ENCODE results near the gene TNPO2. TPM values are rescaled to one million over a fixed set of nuclear protein-coding genes. Genes with fewer than 3 reads are reported as not detected.

The TNPO2 gene
- total RNA-seq, 2 donors from 2014 or later: 15.0 to 35.6 TPM

Small RNA genes lying within 50 kb of the gene (small RNA-seq; reads per million reads assigned to genes)
- 34.0 reads per million, percentile 94 among the genes with 10 or more reads in this experiment for gene SNORD41

Other genes starting within 250 kb of the TNPO2 start
- 1 to 10 TPM; 2.3 to 3.1 TPM for gene ZNF709, start 239.1 kb downstream of the TNPO2 start, total RNA-seq
- 10 to 100 TPM in 1 of 2 donors, 1 to 10 TPM in 1; 5.2 to 14.2 TPM for gene ZNF564, start 172.4 kb downstream of the TNPO2 start, total RNA-seq
- gene ZNF490, start 113.1 kb downstream of the TNPO2 start, total RNA-seq: 1 to 10 TPM; 2.0 to 2.6 TPM
- gene ZNF791, start 113.0 kb downstream of the TNPO2 start, total RNA-seq: 10 to 100 TPM in 1 of 2 donors, 1 to 10 TPM in 1; 9.9 to 16.9 TPM
- 10 to 100 TPM; 30.0 to 48.0 TPM for gene MAN2B1, start 57.2 kb downstream of the TNPO2 start, total RNA-seq
- gene WDR83, start 57.1 kb downstream of the TNPO2 start, total RNA-seq: 10 to 100 TPM; 12.5 to 37.2 TPM
- 100 to 1,000 TPM in 1 of 2 donors, 10 to 100 TPM in 1; 55.8 to 136 TPM for gene DHPS, start 42.1 kb downstream of the TNPO2 start, total RNA-seq
- gene GNG14, start 35.9 kb downstream of the TNPO2 start, total RNA-seq: not detected
- 1 to 10 TPM; 3.9 to 4.0 TPM for gene FBXW9, start 27.3 kb downstream of the TNPO2 start, total RNA-seq
- gene TRIR, start 10.8 kb upstream of the TNPO2 start, total RNA-seq: 100 to 1,000 TPM; 187 to 282 TPM
- 10 to 100 TPM; 13.2 to 22.8 TPM for gene GET3, start 13.6 kb upstream of the TNPO2 start, total RNA-seq
- gene BEST2, start 27.9 kb upstream of the TNPO2 start, total RNA-seq: not detected
- 100 to 1,000 TPM; 114 to 354 TPM for gene HOOK2, start 51.6 kb upstream of the TNPO2 start, total RNA-seq
- gene JUNB, start 67.6 kb upstream of the TNPO2 start, total RNA-seq: 100 to 1,000 TPM; 219 to 485 TPM
- 100 to 1,000 TPM; 105 to 146 TPM for gene PRDX2, start 77.9 kb upstream of the TNPO2 start, total RNA-seq
- not detected for gene THSD8, start 78.1 kb upstream of the TNPO2 start, total RNA-seq
- gene RNASEH2A, start 82.7 kb upstream of the TNPO2 start, total RNA-seq: 1 to 10 TPM; 1.3 to 6.5 TPM
- gene RTBDN, start 110.6 kb upstream of the TNPO2 start, total RNA-seq: under 1 TPM in 1 of 2 donors, not detected in 1; 0.52 TPM
- under 1 TPM in 1 of 2 donors, not detected in 1; 0.26 TPM for gene MAST1, start 114.6 kb upstream of the TNPO2 start, total RNA-seq
- 10 to 100 TPM in 1 of 2 donors, 1 to 10 TPM in 1; 6.9 to 28.3 TPM for gene DNASE2, start 157.5 kb upstream of the TNPO2 start, total RNA-seq
- gene KLF1, start 163.3 kb upstream of the TNPO2 start, total RNA-seq: not detected
- gene GCDH, start 167.2 kb upstream of the TNPO2 start, total RNA-seq: 10 to 100 TPM; 17.4 to 57.7 TPM
- gene SYCE2, start 195.4 kb upstream of the TNPO2 start, total RNA-seq: not detected
- gene FARSA, start 209.8 kb upstream of the TNPO2 start, total RNA-seq: 10 to 100 TPM; 25.9 to 35.6 TPM
- gene CALR, start 214.7 kb upstream of the TNPO2 start, total RNA-seq: 100 to 1,000 TPM; 298 to 388 TPM
- gene RAD23A, start 221.9 kb upstream of the TNPO2 start, total RNA-seq: 10 to 100 TPM; 53.7 to 94.6 TPM
- gene GADD45GIP1, start 233.3 kb upstream of the TNPO2 start, total RNA-seq: 10 to 100 TPM; 31.3 to 42.0 TPM
- not detected for gene DAND5, start 245.6 kb upstream of the TNPO2 start, total RNA-seq

Measured in body of pancreas (tissue), 2 donors.